ENCODE data around the gene CDCA4.

DNA sequence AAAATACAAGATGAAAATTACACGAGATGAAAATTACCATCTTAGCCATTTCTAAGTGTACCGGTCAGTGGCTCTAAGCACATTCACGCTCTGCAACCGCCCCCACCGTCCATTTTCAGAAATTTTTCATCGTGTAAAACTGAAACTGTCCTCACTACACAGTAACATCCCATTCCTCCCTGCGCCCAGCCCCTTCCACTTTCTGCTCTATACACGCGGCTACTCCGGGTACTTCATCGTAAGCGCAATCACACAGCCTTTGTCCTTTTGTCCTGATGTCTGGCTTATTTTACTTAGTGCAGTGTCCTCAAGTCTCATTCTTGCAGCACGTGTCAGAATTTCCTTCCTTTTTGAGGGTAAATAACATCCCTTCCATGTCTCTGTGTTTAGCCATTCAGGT lies 47.9 kb upstream of the CDCA4 start:
- TF ChIP-seq EP300 (IDR thresholded peaks at IDR 0.05), result no peak
- TF ChIP-seq, protein P1, sequence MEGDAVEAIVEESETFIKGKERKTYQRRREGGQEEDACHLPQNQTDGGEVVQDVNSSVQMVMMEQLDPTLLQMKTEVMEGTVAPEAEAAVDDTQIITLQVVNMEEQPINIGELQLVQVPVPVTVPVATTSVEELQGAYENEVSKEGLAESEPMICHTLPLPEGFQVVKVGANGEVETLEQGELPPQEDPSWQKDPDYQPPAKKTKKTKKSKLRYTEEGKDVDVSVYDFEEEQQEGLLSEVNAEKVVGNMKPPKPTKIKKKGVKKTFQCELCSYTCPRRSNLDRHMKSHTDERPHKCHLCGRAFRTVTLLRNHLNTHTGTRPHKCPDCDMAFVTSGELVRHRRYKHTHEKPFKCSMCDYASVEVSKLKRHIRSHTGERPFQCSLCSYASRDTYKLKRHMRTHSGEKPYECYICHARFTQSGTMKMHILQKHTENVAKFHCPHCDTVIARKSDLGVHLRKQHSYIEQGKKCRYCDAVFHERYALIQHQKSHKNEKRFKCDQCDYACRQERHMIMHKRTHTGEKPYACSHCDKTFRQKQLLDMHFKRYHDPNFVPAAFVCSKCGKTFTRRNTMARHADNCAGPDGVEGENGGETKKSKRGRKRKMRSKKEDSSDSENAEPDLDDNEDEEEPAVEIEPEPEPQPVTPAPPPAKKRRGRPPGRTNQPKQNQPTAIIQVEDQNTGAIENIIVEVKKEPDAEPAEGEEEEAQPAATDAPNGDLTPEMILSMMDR (IDR thresholded peaks at IDR 0.05), result no peak
